Measurements from ENCODE around the gene GALNTL6.

- TF ChIP-seq EZH2 (IDR thresholded peaks at IDR 0.05; ENCODE audit: insufficient read depth, poor library complexity, severe bottlenecking): no peak
- no peak for TF ChIP-seq EZH2phosphoT487 (IDR thresholded peaks at IDR 0.05; ENCODE audit: insufficient read depth, low read depth)
These were observed 908.5 kb downstream of the GALNTL6 start for GRCh38 chr4:172721659-172722058.
